ENCODE data around the gene SPIN1. TPM values are rescaled to one million over a fixed set of nuclear protein-coding genes. Genes with fewer than 3 reads are reported as not detected.

SPIN1 gene
- total and polyA plus RNA-seq, 5 donors, result 26.3 to 78.4 (median 73.9) TPM

- intact Hi-C loops (cut with DNase I), result no loop called here
- Histone ChIP-seq H3K4me1 (ENCODE audit: control insufficient read depth, insufficient read depth, low read length) (no peaks in the 10 kb centered on the region), H3K9me3 (ENCODE audit: control insufficient read depth, low read length) (no peaks in the 10 kb centered on the region), H3K27me3 (ENCODE audit: control insufficient read depth, insufficient read depth) (no peaks in the 10 kb centered on the region), H3K4me3 (ENCODE audit: low read length) (no peak overlapping the region), H3K27ac (ENCODE audit: low read length) (no peak overlapping the region)
- WGBS, result 95% methylated on average over 7 of the region's 7 CpGs
- no peak for DNase-seq
- ATAC-seq, result no peak
Measured at GRCh38 chr9:88406051-88406450, 17.8 kb downstream of the SPIN1 start.

- H3K27ac ChIP-seq (ENCODE audit: low read length), result no peak overlapping the region
- H3K9me3 ChIP-seq (ENCODE audit: control insufficient read depth, low read length), result no peaks in the 10 kb centered on the region
- ATAC-seq, result no peak
- H3K4me3 ChIP-seq (ENCODE audit: low read length), result no peak overlapping the region
- no peak for DNase-seq
- no peaks in the 10 kb centered on the region for H3K4me1 ChIP-seq (ENCODE audit: control insufficient read depth, insufficient read depth, low read length)
- WGBS, result 96% methylated on average over 4 of the region's 4 CpGs
- intact Hi-C loops (cut with DNase I), result no loop called here
- H3K27me3 ChIP-seq (ENCODE audit: control insufficient read depth, insufficient read depth), result no peaks in the 10 kb centered on the region
Measured at GRCh38 chr9:88411471-88411870, 23.2 kb downstream of the SPIN1 start.

- H3K27me3 ChIP-seq (ENCODE audit: control insufficient read depth, insufficient read depth), result no peaks in the 10 kb centered on the region
Measured at GRCh38 chr9:88414298-88414697, 26.1 kb downstream of the SPIN1 start.

GRCh38 chr9:88418025-88418424 is 29.8 kb downstream of the SPIN1 start:
- H3K27ac ChIP-seq (ENCODE audit: low read length), result no peak overlapping the region
- H3K27me3 ChIP-seq (ENCODE audit: control insufficient read depth, insufficient read depth), result no peaks in the 10 kb centered on the region
- WGBS, result 90% methylated on average over 4 of the region's 4 CpGs
- intact Hi-C loops (cut with DNase I), result no loop called here
- no peak overlapping the region for H3K4me3 ChIP-seq (ENCODE audit: low read length)
- peaks cover 3% of the 10 kb centered on the region for H3K9me3 ChIP-seq (ENCODE audit: control insufficient read depth, low read length)
- no peak for DNase-seq
- H3K4me1 ChIP-seq (ENCODE audit: control insufficient read depth, insufficient read depth, low read length), result peaks cover 1% of the 10 kb centered on the region
- ATAC-seq, result no peak

More at GRCh38 chr9:88414298-88414697, 26.1 kb downstream of the SPIN1 start:
- Histone ChIP-seq H3K4me1 (ENCODE audit: control insufficient read depth, insufficient read depth, low read length) (peaks cover 1% of the 10 kb centered on the region), H3K9me3 (ENCODE audit: control insufficient read depth, low read length) (peaks cover 3% of the 10 kb centered on the region), H3K27ac (ENCODE audit: low read length) (no peak overlapping the region), H3K4me3 (ENCODE audit: low read length) (no peak overlapping the region)
- DNase-seq (no peak), ATAC-seq (no peak)
- 96% methylated on average over 2 of the region's 2 CpGs for WGBS
- intact Hi-C loops (cut with DNase I), result no loop called here

DNA sequence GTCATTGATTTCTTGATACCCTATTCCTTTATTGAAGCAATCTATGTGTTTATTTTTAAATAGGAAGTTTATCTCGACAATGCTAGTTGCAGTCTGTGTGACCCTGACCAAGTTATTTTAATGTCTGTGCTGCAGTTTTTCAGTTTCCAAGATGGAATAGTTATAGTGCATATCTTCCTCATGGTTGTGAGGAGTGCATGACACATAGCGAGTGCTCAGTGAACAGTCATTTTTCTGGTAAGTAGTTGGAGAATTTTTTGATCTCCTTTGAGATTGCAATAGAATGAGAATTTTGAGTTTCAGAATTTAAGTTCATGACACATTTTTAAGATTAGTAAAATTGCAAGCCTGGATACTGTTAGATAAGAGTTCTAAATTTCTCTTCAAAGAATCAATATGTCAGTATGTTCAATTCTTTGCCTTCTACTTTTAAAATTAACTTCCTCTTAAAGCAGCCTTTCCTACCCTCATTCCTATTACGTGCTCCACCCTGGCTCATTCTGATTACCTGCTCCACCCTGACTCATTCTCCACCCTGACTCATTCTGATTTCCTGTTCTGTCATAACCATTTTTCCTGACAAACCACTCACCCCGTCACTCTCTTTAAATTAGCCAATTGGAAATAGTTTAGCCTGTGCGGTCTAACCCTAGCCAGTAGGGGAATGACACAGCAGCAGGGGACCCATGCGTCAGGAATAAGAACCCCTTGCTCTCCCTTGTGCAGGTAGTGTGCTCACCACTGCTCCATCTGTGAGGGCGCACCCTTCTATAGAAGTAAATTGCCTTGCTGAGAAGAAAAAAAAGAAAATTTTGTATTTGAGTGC is 30.7 kb downstream of the SPIN1 start:
- 90% methylated on average over 7 of the region's 7 CpGs for WGBS
- no peak for ATAC-seq
- DNase-seq, result no peak
- intact Hi-C loops (cut with DNase I), result no loop called here
- no peak overlapping the region for H3K4me3 ChIP-seq (ENCODE audit: low read length)
- H3K4me1 ChIP-seq (ENCODE audit: control insufficient read depth, insufficient read depth, low read length), result peaks cover 3% of the 10 kb centered on the region
- peaks cover 3% of the 10 kb centered on the region for H3K9me3 ChIP-seq (ENCODE audit: control insufficient read depth, low read length)
- H3K27ac ChIP-seq (ENCODE audit: low read length), result no peak overlapping the region
- H3K27me3 ChIP-seq (ENCODE audit: control insufficient read depth, insufficient read depth), result no peaks in the 10 kb centered on the region

- WGBS, result 99% methylated on average over 7 of the region's 7 CpGs
- intact Hi-C loops (cut with DNase I), result no loop called here
- no peaks in the 10 kb centered on the region for H3K27me3 ChIP-seq (ENCODE audit: control insufficient read depth, insufficient read depth)
- ATAC-seq (no peak), DNase-seq (no peak)
- no peak overlapping the region for H3K4me3 ChIP-seq (ENCODE audit: low read length)
- peaks cover 3% of the 10 kb centered on the region for H3K9me3 ChIP-seq (ENCODE audit: control insufficient read depth, low read length)
- no peak overlapping the region for H3K27ac ChIP-seq (ENCODE audit: low read length)
- peaks cover 3% of the 10 kb centered on the region for H3K4me1 ChIP-seq (ENCODE audit: control insufficient read depth, insufficient read depth, low read length)
Measured at GRCh38 chr9:88420227-88420626, 32.0 kb downstream of the SPIN1 start.

DNA sequence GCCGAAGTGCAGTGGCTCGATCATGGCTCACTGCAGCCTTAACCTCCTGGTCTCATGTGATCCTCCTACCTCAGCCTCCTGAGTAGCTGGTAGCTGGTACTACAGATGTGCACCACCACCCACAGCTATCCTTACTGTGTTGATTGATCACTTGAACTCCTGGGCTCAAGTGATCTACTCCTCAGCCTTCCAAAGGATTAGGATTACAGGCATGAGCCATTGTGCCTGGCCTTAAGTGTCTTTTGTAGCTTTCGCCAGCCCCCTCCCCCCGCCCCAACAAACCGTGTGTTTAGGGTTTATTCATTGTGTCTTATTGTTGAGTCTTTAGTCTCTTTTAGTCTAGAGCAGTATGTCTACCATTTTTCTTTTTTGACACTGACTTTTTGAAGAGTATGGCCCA is 33.1 kb downstream of the SPIN1 start:
- Histone ChIP-seq H3K9me3 (ENCODE audit: control insufficient read depth, low read length) (peaks cover 3% of the 10 kb centered on the region), H3K4me3 (ENCODE audit: low read length) (no peak overlapping the region), H3K27me3 (ENCODE audit: control insufficient read depth, insufficient read depth) (no peaks in the 10 kb centered on the region), H3K27ac (ENCODE audit: low read length) (no peak overlapping the region), H3K4me1 (ENCODE audit: control insufficient read depth, insufficient read depth, low read length) (peaks cover 3% of the 10 kb centered on the region)
- DNase-seq (no peak), ATAC-seq (no peak)
- intact Hi-C loops (cut with DNase I), result no loop called here
- 95% methylated on average over 5 of the region's 5 CpGs for WGBS

DNA sequence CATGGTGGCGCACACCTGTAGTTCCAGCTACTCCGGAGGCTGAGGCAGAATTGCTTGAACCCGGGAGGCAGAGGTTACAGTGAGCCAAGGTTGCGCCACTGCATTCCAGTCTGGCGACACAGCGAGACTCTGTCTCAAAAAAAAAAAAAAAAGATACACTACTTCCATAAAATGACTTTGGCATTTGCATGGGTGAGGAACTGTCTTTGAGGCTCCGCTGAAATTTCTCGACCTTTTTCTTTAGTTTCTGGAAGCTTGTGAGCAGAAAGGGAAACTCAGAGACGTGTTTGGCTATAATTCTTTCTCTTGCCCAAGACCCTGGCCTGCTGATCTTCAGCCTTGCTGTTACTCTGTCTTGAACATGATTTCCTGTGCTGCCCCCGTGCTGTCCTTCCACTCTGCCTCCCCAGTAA is 37.3 kb downstream of the SPIN1 start:
- no peak overlapping the region for H3K27ac ChIP-seq (ENCODE audit: low read length)
- peak in 1 of 2 donors; percentile 58 for ATAC-seq

GRCh38 chr9:88426651-88427050 is 38.4 kb downstream of the SPIN1 start:
- no peak for DNase-seq
- intact Hi-C loops (cut with DNase I), result no loop called here

More for the DNA sequence above, 37.3 kb downstream of the SPIN1 start:
- Histone ChIP-seq H3K4me3 (ENCODE audit: low read length) (no peak overlapping the region), H3K27me3 (ENCODE audit: control insufficient read depth, insufficient read depth) (no peaks in the 10 kb centered on the region), H3K4me1 (ENCODE audit: control insufficient read depth, insufficient read depth, low read length) (peaks cover 1% of the 10 kb centered on the region), H3K9me3 (ENCODE audit: control insufficient read depth, low read length) (no peaks in the 10 kb centered on the region)
- intact Hi-C loops (cut with DNase I), result no loop called here
- WGBS, result 74% methylated on average over 10 of the region's 10 CpGs
- peak in 1 of 3 donors; percentile 26 for DNase-seq

GRCh38 chr9:88429595-88430430 is 41.6 kb downstream of the SPIN1 start:
- ATAC-seq, result no peak
- no peaks in the 10 kb centered on the region for H3K4me1 ChIP-seq (ENCODE audit: control insufficient read depth, insufficient read depth, low read length)
- DNase-seq, result no peak
- H3K4me3 ChIP-seq (ENCODE audit: low read length), result no peak overlapping the region
- 85% methylated on average over 3 of the region's 3 CpGs for whole genome bisulfite sequencing
- H3K27ac ChIP-seq (ENCODE audit: low read length), result no peak overlapping the region
- no peaks in the 10 kb centered on the region for H3K27me3 ChIP-seq (ENCODE audit: control insufficient read depth, insufficient read depth)
- no peaks in the 10 kb centered on the region for H3K9me3 ChIP-seq (ENCODE audit: control insufficient read depth, low read length)
- intact Hi-C loops (cut with DNase I), result no loop called here

More at GRCh38 chr9:88426651-88427050, 38.4 kb downstream of the SPIN1 start:
- 89% methylated on average over 1 of the region's 1 CpG for WGBS
- ATAC-seq, result no peak
- Histone ChIP-seq H3K4me3 (ENCODE audit: low read length) (no peak overlapping the region), H3K9me3 (ENCODE audit: control insufficient read depth, low read length) (no peaks in the 10 kb centered on the region), H3K27me3 (ENCODE audit: control insufficient read depth, insufficient read depth) (no peaks in the 10 kb centered on the region), H3K4me1 (ENCODE audit: control insufficient read depth, insufficient read depth, low read length) (peaks cover 1% of the 10 kb centered on the region), H3K27ac (ENCODE audit: low read length) (no peak overlapping the region)

DNA sequence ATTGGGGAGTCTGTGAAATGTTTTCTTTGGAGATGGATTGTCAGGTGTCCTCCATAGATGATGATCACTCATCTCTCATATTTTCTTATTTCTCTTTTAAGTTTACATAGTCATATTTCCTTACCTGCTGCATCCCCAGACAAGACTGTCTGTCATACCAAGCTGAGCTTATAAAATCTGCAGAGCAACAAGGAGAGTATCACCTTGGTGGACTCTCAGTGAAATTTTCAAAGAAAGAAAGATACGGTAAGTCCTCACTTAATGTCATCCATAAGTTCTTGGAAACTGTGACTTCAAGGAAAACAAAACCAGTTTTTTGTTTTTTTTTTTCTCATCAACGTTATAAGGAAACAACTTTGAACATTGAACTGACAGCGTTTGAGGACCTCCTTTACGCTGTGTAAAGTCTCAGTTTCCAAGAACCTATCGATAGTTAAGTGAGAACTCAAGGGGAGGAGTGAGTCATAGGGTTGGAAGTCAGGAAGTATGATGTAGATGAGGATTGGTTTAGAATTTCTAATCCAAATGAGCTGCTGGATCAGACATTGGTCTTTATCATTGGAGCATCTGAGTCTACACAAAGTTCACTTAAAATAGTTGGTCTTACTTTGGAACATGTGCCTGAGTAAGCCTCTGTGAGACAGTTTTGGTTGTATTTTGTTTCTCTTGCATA is 45.5 kb downstream of the SPIN1 start:
- H3K4me3 ChIP-seq (ENCODE audit: low read length), result no peak overlapping the region
- H3K27me3 ChIP-seq (ENCODE audit: control insufficient read depth, insufficient read depth), result no peaks in the 10 kb centered on the region
- 86% methylated on average over 5 of the region's 5 CpGs for WGBS
- H3K27ac ChIP-seq (ENCODE audit: low read length), result no peak overlapping the region
- intact Hi-C loops (cut with DNase I), result no loop called here
- H3K4me1 ChIP-seq (ENCODE audit: control insufficient read depth, insufficient read depth, low read length), result no peaks in the 10 kb centered on the region
- ATAC-seq (no peak), DNase-seq (no peak)
- H3K9me3 ChIP-seq (ENCODE audit: control insufficient read depth, low read length), result no peaks in the 10 kb centered on the region
